Measurements from ENCODE around the gene SLC22A3. TPM values are rescaled to one million over a fixed set of nuclear protein-coding genes. Genes with fewer than 3 reads are reported as not detected.

The SLC22A3 gene
- total RNA-seq, 1 donor from 2014 or later, result 0.54 TPM

DNA sequence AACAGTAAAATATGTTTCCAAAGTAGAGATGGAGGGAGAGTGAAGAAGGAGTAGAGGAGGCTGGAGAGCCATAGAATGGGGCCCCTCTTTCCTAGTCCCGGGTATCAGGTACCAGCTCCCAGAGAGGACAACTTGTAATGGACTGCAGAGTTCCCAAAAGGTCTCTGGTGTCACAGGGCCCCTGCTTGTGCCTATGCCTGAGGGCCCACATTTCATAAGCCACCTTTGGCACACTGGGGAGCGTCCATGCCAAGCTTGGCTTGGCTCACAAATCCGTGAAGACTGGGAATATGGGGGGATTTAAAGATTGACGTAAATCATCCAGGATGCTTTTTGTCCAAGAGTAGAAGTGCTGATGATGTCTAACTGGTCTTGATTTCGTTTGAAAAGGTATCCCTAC lies 16.4 kb upstream of the SLC22A3 start:
- no peak for DNase-seq (ENCODE audit: low spot score)
- intact Hi-C loops (cut with DNase I), result no loop called here

DNA sequence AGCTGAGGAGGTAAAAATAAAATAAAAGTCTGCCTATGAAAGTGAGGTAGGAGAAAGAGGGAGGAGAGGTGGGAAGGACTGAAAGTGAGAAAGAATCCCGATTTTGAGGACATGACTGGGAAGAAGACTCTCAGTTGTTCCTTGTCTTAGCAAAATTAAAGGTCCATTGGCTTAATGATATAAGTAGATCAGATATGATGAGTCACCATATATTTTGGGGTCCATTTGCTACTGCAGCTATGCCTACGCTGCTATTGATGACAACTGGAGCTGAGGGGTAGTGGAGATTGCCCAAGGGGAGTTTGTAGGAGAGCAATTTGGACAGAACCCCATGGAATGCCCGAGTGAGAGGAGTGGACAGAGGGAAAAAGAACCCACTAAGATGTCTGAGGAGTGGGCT lies 15.1 kb upstream of the SLC22A3 start:
- DNase-seq (ENCODE audit: low spot score), result no peak
- intact Hi-C loops (cut with DNase I), result no loop called here

GRCh38 chr6:160333841-160334240 lies 14.3 kb upstream of the SLC22A3 start:
- DNase-seq (ENCODE audit: low spot score), result no peak
- intact Hi-C loops (cut with DNase I), result no loop called here

GRCh38 chr6:160336200-160336599 lies 12.0 kb upstream of the SLC22A3 start:
- DNase-seq (ENCODE audit: low spot score), result no peak
- intact Hi-C loops (cut with DNase I), result no loop called here

GRCh38 chr6:160337301-160337700 lies 10.9 kb upstream of the SLC22A3 start:
- no peak for DNase-seq (ENCODE audit: low spot score)
- intact Hi-C loops (cut with DNase I), result no loop called here

DNA sequence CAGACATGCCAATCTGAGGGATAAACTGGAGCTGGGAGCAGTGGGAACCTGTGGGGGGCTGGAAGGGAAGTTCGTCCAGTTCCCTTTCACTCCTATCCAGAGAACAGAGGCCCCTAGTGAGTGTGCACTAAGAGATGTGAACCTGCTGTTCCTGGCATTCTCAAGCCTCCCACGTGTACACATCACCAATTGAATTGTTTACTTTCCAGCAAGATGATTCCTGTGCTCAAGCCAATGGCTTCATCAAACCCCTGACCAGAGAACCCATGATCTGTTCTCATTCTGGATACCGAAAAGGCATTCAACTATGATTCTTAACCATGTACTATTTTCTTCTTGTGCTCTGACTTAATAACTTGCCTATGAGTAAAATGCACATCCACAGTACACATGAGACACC lies 10.2 kb upstream of the SLC22A3 start:
- no peak for DNase-seq (ENCODE audit: low spot score)
- intact Hi-C loops (cut with DNase I), result no loop called here

DNA sequence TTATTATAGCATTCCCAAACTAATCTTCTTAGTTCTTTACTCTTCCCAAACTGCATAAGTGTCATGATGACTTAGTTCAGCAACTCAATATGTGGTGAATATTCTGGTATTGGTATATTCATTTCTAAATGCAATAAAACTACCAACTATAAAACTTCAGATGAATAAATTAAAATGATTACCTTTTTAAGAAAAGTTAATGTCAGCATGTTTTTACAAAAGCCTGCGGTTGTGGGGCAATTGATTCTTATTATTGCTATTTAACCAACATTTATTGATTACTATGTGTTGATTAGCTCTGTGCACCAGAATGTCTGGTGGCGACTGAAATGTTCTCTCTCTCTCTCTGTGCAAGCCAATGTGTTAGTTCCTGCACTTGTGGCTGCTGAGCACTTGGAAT lies 5.0 kb upstream of the SLC22A3 start:
- no peak for DNase-seq (ENCODE audit: low spot score)
- intact Hi-C loops (cut with DNase I), result no loop called here

GRCh38 chr6:160344271-160344670 lies 3.9 kb upstream of the SLC22A3 start:
- DNase-seq (ENCODE audit: low spot score), result no peak
- intact Hi-C loops (cut with DNase I), result no loop called here

- no peak for DNase-seq (ENCODE audit: low spot score)
- intact Hi-C loops (cut with DNase I), result no loop called here
Observed at GRCh38 chr6:160347259-160348222, 637 bp upstream of the SLC22A3 start.

DNA sequence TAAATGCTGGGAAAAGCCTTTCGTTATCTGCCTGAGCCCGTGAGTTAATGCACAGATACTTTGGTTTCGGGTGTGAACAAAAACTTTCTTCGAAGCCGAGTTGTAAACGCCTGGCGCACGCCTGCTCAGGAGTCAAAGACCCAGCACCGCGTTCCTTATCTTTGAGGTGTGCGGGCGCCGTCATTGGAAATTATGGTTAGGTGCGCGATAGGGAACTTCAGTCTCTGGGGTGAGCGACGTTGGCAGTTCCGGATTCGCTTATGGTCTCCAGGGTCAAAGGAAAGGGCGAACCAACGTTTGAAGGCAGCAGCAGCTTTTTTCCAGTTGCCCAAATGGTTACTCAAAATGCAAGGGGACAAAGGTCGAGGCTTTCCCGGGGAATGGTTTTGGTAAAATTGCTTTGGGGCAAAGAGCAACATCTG lies 853 bp downstream of the SLC22A3 start:
- DNase-seq (ENCODE audit: low spot score), result no peak
- intact Hi-C loops (cut with DNase I), result no loop called here

DNA sequence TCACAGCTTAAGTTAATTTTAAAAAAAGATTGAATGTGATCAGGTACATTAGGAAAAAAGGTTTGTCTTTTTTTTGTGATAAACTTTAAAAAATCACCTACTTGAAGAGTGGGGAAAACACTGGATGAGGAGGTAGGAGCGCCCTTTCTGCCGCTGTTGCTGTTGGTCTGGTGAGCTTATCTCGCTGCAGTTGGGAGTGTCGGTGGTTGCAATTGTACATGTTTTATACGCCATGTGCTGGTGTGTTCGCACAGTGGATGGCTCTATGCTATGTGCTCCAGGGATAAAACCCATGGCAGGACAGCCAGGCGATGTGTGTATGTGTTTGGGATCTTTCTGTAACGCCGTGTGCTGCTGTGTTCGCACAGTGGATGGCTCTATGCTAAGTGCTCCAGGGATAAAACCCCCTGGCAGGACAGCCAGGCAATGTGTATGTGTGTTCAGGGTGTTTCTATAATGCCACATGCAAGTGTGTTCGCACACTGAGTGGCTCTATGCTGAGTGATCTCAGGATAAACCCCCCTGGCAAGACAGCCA lies 1.7 kb downstream of the SLC22A3 start:
- DNase-seq (ENCODE audit: low spot score), result no peak
- intact Hi-C loops (cut with DNase I), result no loop called here

- intact Hi-C loops (cut with DNase I), result no loop called here
- DNase-seq (ENCODE audit: low spot score), result no peak
Observed at GRCh38 chr6:160353950-160354496, 5.8 kb downstream of the SLC22A3 start.

DNA sequence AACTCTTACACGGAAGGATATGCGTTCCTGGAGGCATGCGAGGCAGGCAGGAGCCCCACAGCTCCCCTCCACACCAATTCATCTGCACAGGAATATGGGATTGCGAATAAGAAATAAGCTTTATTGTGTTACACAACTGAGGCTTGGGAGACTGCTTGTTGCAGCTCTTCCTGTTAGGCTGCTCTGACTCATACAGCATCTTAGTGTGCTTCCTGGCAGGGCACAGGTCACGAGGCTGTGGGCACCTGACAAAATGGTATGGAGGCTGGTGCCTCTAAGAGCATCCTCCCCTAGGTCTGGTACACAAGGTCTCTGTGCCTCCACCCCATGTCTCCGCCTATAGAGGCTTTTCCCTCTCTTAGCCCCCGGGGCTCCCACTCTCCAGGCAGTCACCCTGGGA lies 6.8 kb downstream of the SLC22A3 start:
- no peak for DNase-seq (ENCODE audit: low spot score)
- intact Hi-C loops (cut with DNase I), result no loop called here

DNA sequence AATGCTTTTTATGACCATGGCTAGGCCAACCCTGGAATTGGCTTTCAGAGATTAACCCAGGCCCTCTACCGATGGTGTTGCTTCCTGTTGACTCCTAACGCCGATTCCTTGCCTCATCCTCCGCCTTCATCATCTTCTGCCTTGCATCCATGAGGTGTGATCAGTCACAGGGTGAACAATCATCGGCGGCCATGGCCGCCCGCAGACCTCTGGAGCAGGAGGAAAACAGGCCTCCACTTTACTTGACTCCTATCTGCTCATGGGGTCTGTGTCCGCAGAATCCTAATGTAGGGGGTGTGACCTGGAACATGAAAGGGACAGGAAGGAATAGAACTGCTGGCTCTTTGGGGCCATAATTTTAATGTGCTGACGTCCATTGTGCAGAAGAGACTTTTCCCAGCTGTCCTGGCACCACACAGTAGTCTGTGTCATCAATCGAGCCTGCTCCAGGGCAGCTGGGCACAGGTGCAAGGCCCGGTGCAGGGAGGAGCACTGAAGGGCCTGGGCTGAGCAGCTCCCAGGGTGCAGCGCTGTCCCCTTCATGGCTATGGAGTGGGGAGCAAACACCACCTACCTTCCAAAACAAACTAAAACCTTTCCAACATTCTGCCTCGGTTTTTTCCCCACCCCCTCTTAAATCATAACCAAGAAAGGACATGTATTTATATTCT lies 8.0 kb downstream of the SLC22A3 start:
- intact Hi-C loops (cut with DNase I), result no loop called here

DNA sequence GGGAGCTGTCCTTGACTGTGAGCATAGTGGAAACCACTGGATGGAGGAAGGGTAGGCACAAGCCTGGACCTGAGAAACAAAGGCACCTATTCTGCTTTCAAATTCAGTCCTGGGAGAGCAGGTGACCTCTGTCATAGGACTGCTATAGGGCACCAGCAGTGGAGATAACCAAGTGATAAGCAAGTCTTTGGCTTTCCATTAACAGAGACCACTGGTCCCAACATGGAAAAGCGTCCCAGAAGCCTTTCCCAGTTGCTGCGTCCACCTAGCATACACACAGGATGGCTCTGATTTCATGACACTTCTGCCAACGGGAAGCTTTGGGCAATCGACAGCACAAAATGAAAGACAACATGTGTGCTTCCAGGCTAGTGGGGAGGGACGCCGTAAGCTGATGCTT lies 8.9 kb downstream of the SLC22A3 start:
- DNase-seq (ENCODE audit: low spot score), result no peak
- intact Hi-C loops (cut with DNase I), result no loop called here

More for the DNA sequence above, 8.0 kb downstream of the SLC22A3 start:
- no peak for DNase-seq (ENCODE audit: low spot score)

DNA sequence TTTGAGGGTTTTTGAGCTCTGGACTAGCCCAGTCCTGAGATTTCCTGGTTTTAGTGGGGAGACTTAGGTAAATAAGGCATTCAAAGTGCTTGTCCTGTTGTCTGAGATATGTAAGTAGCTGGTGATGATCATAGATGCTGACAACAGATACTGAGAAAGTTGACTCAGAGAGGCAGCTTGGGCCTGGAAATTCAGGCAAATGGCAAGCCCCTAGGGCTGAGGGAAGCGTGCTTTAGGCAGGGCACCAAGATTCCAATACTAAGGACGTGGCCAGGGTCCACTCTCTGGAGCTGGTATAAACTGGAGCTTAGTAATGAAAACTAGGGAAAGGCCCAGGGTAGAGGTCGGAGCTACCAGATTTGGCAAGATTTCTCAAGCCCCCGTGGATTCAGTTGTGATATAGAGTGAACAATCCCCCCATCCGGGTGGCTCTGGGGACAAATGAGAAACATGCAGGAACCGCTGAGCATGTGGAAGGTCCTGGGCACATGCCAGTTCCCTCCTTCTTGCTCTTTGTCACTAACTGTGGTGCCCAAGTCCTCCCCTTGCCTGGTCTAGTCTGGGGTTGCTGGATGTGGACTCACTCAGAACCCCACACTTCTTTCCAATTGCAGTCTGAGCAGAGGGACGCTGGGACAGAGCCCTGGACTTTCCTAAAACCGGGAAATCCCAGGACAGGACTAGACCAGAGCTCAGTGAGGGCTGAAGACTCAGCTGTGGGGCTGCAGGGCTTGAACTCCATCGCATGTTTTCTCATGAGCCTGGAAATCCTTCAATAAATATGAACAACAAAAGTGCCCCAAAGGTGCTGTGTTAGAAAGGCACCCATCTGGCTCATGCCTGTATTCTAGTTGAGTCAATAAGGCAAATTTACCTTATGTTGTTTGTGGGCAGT lies 10.3 kb downstream of the SLC22A3 start:
- DNase-seq (ENCODE audit: low spot score), result no peak
- intact Hi-C loops (cut with DNase I), result no loop called here

DNA sequence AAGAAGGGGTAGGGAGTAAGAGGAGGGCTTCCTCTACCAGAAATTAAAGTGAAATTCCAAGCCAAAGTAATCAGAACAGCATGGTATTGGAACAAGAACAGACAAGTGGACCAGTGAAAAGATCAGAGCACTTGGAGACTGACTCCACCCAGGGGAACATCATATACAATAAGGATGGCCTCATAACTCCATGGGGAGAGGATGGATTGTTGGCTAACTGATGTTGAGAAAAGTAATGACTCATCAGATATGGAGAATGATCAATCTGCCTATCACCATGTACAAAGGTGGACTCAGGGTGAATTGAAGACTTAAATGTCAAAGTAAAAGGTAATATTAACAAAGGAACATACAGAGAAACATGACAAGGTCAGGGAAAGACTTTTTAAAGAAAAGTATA lies 12.8 kb downstream of the SLC22A3 start:
- DNase-seq (ENCODE audit: low spot score), result no peak
- intact Hi-C loops (cut with DNase I), result no loop called here

DNA sequence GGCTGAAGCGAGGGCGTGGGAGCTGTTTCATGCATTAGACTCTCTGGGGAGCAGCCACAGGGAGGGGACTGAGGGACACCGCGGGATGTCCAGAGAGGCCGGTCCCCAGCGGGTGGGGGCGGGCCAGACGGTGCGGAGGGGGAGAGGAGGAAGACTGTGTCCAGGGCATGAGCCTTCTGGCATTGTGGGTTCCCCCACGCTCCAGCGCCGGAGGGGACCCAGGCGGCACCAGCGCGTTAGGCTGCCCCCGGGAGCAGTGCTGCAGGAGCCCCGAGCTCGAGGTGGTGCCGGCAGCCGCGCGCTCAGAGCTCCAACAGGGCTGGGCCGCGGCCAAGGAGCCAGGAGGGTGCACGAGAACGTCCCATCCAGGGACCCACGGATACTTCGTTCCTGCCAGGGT lies 14.4 kb downstream of the SLC22A3 start:
- DNase-seq (ENCODE audit: low spot score), result no peak
- intact Hi-C loops (cut with DNase I), result no loop called here
